Body of pancreas (tissue), 4 donors: Measurements from ENCODE around the gene GALNT7.

ENCODE experiments used
- POLR2A ChIP-seq, 3 donors: fragments of 450-650 bp; IDR thresholded peaks; one replicate each; pipeline ENCODE4 v1.6.1; 2016; ENCODE audit warnings: antibody characterized with exemption in 3 of 3, mild to moderate bottlenecking in 2 of 3
- TF ChIP-seq, protein P1 (sequence below), 7 experiments: fragments of 450-650 bp in 4 of 7; fragments of 200-600 bp in 3 of 7; sonication (generic) in 3 of 7; IDR thresholded peaks; one replicate each; pipeline ENCODE4 v1.5.1; 2016 to 2019; ENCODE audit warnings: antibody characterized with exemption in 7 of 7

DNA sequence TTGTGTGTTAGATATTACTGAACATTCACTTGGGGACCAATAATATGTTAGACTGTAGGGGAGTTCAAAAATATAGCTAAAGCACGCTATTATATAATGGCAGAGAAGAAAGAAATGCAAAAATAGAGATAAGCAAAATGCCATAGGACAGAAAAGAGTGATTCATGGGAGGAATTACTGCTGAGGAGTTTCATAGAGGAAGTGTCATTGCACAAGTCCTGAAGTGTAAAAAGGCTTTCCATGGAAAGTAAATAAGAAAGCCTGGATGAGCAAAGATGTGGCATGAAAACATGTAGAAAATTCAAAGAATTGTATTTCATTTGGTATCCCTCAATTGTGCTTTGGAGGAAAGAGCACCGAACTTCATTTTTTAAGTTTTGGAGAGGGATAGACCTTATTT, 151.1 kb downstream of the GALNT7 start:
- TF ChIP-seq, protein P1, sequence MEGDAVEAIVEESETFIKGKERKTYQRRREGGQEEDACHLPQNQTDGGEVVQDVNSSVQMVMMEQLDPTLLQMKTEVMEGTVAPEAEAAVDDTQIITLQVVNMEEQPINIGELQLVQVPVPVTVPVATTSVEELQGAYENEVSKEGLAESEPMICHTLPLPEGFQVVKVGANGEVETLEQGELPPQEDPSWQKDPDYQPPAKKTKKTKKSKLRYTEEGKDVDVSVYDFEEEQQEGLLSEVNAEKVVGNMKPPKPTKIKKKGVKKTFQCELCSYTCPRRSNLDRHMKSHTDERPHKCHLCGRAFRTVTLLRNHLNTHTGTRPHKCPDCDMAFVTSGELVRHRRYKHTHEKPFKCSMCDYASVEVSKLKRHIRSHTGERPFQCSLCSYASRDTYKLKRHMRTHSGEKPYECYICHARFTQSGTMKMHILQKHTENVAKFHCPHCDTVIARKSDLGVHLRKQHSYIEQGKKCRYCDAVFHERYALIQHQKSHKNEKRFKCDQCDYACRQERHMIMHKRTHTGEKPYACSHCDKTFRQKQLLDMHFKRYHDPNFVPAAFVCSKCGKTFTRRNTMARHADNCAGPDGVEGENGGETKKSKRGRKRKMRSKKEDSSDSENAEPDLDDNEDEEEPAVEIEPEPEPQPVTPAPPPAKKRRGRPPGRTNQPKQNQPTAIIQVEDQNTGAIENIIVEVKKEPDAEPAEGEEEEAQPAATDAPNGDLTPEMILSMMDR (IDR thresholded peaks at IDR 0.05), result no peak
- TF ChIP-seq POLR2A (IDR thresholded peaks at IDR 0.05), result no peak
